K562 (cell line): ENCODE results near the gene RRP9. TPM values are rescaled to one million over a fixed set of nuclear protein-coding genes. Genes with fewer than 3 reads are reported as not detected.

Experiments used
- ATAC-seq: fragments of 200-7000 bp; cut with Tn5 transposase; 3 replicates; pipeline ENCODE4 v1.9.1; 2020; ENCODE audit warnings: moderate library complexity
- BruUV-seq: library from RNA; stranded (reverse); fragments of 400-500 nt; replicated peaks from 2 replicates; lab custom pipeline; 2021; lab: Mats Ljungman, UMichigan
- CTCF ChIA-PET: fragments of 300-600 bp; formaldehyde crosslinking; extraction: SDS; loops from one replicate; lab custom pipeline; 2021; ENCODE audit warnings: low intra/inter-chr PET ratio; lab: Yijun Ruan, JAX
- POLR2A ChIA-PET: fragments of 300-600, 350-650 bp; sonication (Branson Sonifier 250); formaldehyde crosslinking; extraction: SDS; loops from one replicate; lab custom pipeline; 2021; ENCODE audit warnings: antibody characterized with exemption, inconsistent platforms; lab: Yijun Ruan, JAX
- DNase-seq, 4 experiments: peaks; one replicate each; pipeline versions ENCODE4 v3.0.0 to v3.0.0-alpha.2; 2011 to 2018; ENCODE audit warnings: low spot score in 3 of 4, mixed read lengths in 3 of 4; ENCODE audit errors: extremely low read depth in 1 of 4
- FAIRE-seq: peaks from 2 replicates; lab custom pipeline; 2011; peaks lifted over from hg19 to GRCh38; lab: Jason Lieb, UNC
- H2AFZ ChIP-seq: 2 replicates; pipeline ENCODE4 v1.6.0; 2011; ENCODE audit warnings: low read depth, low read length, control low read depth, inconsistent platforms
- H3K27ac ChIP-seq: fragments of 200-600 bp; 3 replicates; pipeline ENCODE4 v1.8.0; 2011; ENCODE audit warnings: low read depth, mild to moderate bottlenecking, control low read depth, inconsistent platforms, low read length, moderate library complexity, mixed read lengths; ENCODE audit errors: extremely low read depth
- H3K27me3 ChIP-seq, 2 experiments: fragments of 300-600 bp in 1 of 2; 2 replicates in 1 of 2; 3 replicates in 1 of 2; pipeline versions ENCODE4 v1.6.0 to v1.8.0; 2011; ENCODE audit warnings: inconsistent platforms in 2 of 2, low read length in 2 of 2, mild to moderate bottlenecking in 1 of 2, mixed read lengths in 1 of 2, moderate library complexity in 1 of 2; ENCODE audit not compliant: control insufficient read depth in 2 of 2, insufficient read depth in 2 of 2
- H3K36me3 ChIP-seq: fragments of 300-600 bp; 3 replicates; pipeline ENCODE4 v1.8.0; 2011; ENCODE audit warnings: mild to moderate bottlenecking, low read length, inconsistent platforms; ENCODE audit not compliant: control insufficient read depth, insufficient read depth
- H3K4me1 ChIP-seq, 2 experiments: fragments of 200-600 bp in 1 of 2; replicated peaks in 1 of 2; 2 replicates in 1 of 2; 3 replicates in 1 of 2; pipeline versions ENCODE4 v1.5.1 to v1.8.0; 2011; ENCODE audit warnings: inconsistent platforms in 2 of 2, low read length in 2 of 2, mild to moderate bottlenecking in 1 of 2, mixed read lengths in 1 of 2, moderate library complexity in 1 of 2; ENCODE audit not compliant: control insufficient read depth in 2 of 2, insufficient read depth in 2 of 2
- H3K4me2 ChIP-seq: 2 replicates; pipeline ENCODE4 v1.6.1; 2011; ENCODE audit warnings: low read length, control low read depth, inconsistent platforms, mixed read lengths; ENCODE audit not compliant: insufficient read depth
- H3K4me3 ChIP-seq: fragments of 200-600 bp; sonication (generic), shearing (Covaris generic); 2 replicates; pipeline ENCODE4 v1.5.1; 2016; ENCODE audit warnings: control low read depth, inconsistent platforms
- H3K79me2 ChIP-seq: fragments of 200-600 bp; 3 replicates; pipeline ENCODE4 v1.8.0; 2011; ENCODE audit warnings: low read length, inconsistent platforms; ENCODE audit not compliant: control insufficient read depth, insufficient read depth
- H3K9ac ChIP-seq, 2 experiments: 2 replicates each; pipeline versions ENCODE4 v1.6.0 to v1.6.1; 2011; ENCODE audit warnings: low read depth in 2 of 2, low read length in 2 of 2, control low read depth in 1 of 2, inconsistent platforms in 1 of 2, mild to moderate bottlenecking in 1 of 2, mixed read lengths in 1 of 2; ENCODE audit not compliant: insufficient read depth in 1 of 2
- H3K9me1 ChIP-seq: one replicate; pipeline ENCODE4 v1.6.0; 2011; ENCODE audit warnings: inconsistent platforms, mild to moderate bottlenecking, low read length, moderate library complexity; ENCODE audit not compliant: control insufficient read depth, insufficient read depth
- H3K9me3 ChIP-seq: replicated peaks from 2 replicates; pipeline ENCODE4 v1.5.1; 2011; ENCODE audit warnings: low read depth, low read length, inconsistent platforms; ENCODE audit not compliant: control insufficient read depth, insufficient read depth
- H4K20me1 ChIP-seq: replicated peaks from 2 replicates; pipeline ENCODE4 v1.6.1; 2011; ENCODE audit warnings: low read length, inconsistent platforms, mixed read lengths; ENCODE audit not compliant: control insufficient read depth, insufficient read depth
- ARID3B ChIP-seq: fragments of 250-450 bp; sonication (Bioruptor Pico); IDR thresholded peaks from 2 replicates; pipeline ENCODE4 v1.4.0; 2020; ENCODE audit warnings: borderline replicate concordance
- C11orf30 ChIP-seq: fragments of 450-650 bp; IDR thresholded peaks from 2 replicates; pipeline ENCODE4 v1.6.1; 2016; ENCODE audit warnings: low read depth, mild to moderate bottlenecking
- CEBPG ChIP-seq, 3 experiments: fragments of 200-800 bp in 1 of 3; sonication (Bioruptor generic) in 1 of 3; sonication (generic) in 1 of 3; formaldehyde crosslinking in 1 of 3; IDR thresholded peaks in 2 of 3; conservative IDR thresholded peaks in 1 of 3; 2 replicates each; pipeline versions ENCODE4 v1.6.1 to v1.8.0; 2016 to 2022; ENCODE audit warnings: missing compliant biosample characterization in 2 of 3, missing genetic modification characterization in 2 of 3, mild to moderate bottlenecking in 1 of 3, missing genetic modification reagents in 1 of 3
- GABPA ChIP-seq: fragments of 200-800 bp; sonication (Bioruptor generic); conservative IDR thresholded peaks from 2 replicates; pipeline ENCODE4 v1.6.1; 2016; ENCODE audit warnings: low read depth, missing genetic modification characterization, missing compliant biosample characterization
- HDAC8 ChIP-seq: fragments of 450-650 bp; IDR thresholded peaks from 2 replicates; pipeline ENCODE4 v1.6.1; 2016; ENCODE audit warnings: mild to moderate bottlenecking, missing genetic modification characterization, moderate library complexity, missing compliant biosample characterization
- HDGF ChIP-seq: fragments of 450-650 bp; IDR thresholded peaks from 2 replicates; pipeline ENCODE4 v1.6.1; 2016
- HMG20A ChIP-seq: fragments of 450-650 bp; formaldehyde crosslinking; conservative IDR thresholded peaks from 2 replicates; pipeline ENCODE4 v1.4.0; 2020; ENCODE audit warnings: mild to moderate bottlenecking, mixed read lengths
- HNRNPLL ChIP-seq: fragments of 200-400 bp; formaldehyde crosslinking; IDR thresholded peaks from 2 replicates; pipeline ENCODE4 v1.6.1; 2017; ENCODE audit warnings: low read length, low read depth, mild to moderate bottlenecking; ENCODE audit not compliant: poor library complexity, severe bottlenecking
- NCOA6 ChIP-seq: fragments of 450-650 bp; IDR thresholded peaks from 2 replicates; pipeline ENCODE4 v1.6.1; 2017; ENCODE audit warnings: mild to moderate bottlenecking
- NELFE ChIP-seq: IDR thresholded peaks from 2 replicates; pipeline ENCODE4 v1.6.1; 2011; ENCODE audit warnings: mild to moderate bottlenecking; ENCODE audit not compliant: insufficient read depth, insufficient read length
- NFIC ChIP-seq: fragments of 450-650 bp; IDR thresholded peaks from 2 replicates; pipeline ENCODE4 v1.6.1; 2017; ENCODE audit warnings: mild to moderate bottlenecking, inconsistent platforms
- NFIX ChIP-seq: fragments of 250-450 bp; sonication (Bioruptor Pico); IDR thresholded peaks from 2 replicates; pipeline ENCODE4 v1.4.0; 2020; ENCODE audit warnings: low read depth, mild to moderate bottlenecking, moderate library complexity
- PHF20 ChIP-seq: fragments of 450-650 bp; IDR thresholded peaks from 2 replicates; pipeline ENCODE4 v1.6.1; 2018; ENCODE audit not compliant: partially characterized antibody
- PYGO2 ChIP-seq: fragments of 450-650 bp; IDR thresholded peaks from 2 replicates; pipeline ENCODE4 v1.6.1; 2016; ENCODE audit warnings: mild to moderate bottlenecking, missing genetic modification characterization, moderate library complexity, missing compliant biosample characterization
- SMAD3 ChIP-seq: fragments of 450-650 bp; formaldehyde crosslinking; conservative IDR thresholded peaks from 2 replicates; pipeline ENCODE4 v1.4.0; 2020; ENCODE audit warnings: mild to moderate bottlenecking
- ZBTB2 ChIP-seq: fragments of 450-650 bp; IDR thresholded peaks from 2 replicates; pipeline ENCODE4 v1.6.1; 2016; ENCODE audit warnings: antibody characterized with exemption
- ZNF316 ChIP-seq: fragments of 450-650 bp; IDR thresholded peaks from 2 replicates; pipeline ENCODE4 v1.6.1; 2016
- WGBS: fragments of 100-300 bp; shearing (Covaris generic); methylation state at CpG from one replicate; pipeline ENCODE4 v1.1.6; 2016; ENCODE audit warnings: low coverage, mixed read lengths; ENCODE audit not compliant: insufficient coverage; ENCODE audit errors: missing lambda C conversion rate; 5-methylcytosine and 5-hydroxymethylcytosine counted together
- in situ Hi-C: fragments of 300-500 bp; cut with MboI; formaldehyde crosslinking; loops from 4 replicates; pipeline ENCODE4 v1.15.0; 2018; ENCODE audit warnings: inconsistent platforms, mixed read lengths
- intact Hi-C: fragments of 100-400 bp; cut with micrococcal nuclease; formaldehyde crosslinking; loops from 2 replicates; pipeline ENCODE4 v1.14.2; 2022
- polyA plus RNA-seq, 8 experiments: library from polyadenylated mRNA; depleted of rRNA in 4 of 8; stranded (reverse) in 5 of 8; unstranded in 3 of 8; fragments of >200 nt; fragmentation: Nextera tagmentation in 2 of 8; fragmentation: Illumina TruSeq in 1 of 8; extraction: Ambion mirVana in 2 of 8; extraction: Trizol in 1 of 8; gene quantifications; 2 replicates each; pipeline versions ENCODE4 v1.2.1 to v1.2.3, GENCODE V29; 2011 to 2014; ENCODE audit warnings: inconsistent platforms in 1 of 8, missing spikeins in 1 of 8
- total RNA-seq, 7 experiments: library from RNA; depleted of rRNA in 6 of 7; stranded (reverse); fragments of >200 nt in 6 of 7; fragmentation: Illumina TruSeq in 2 of 7; extraction: Trizol in 2 of 7; gene quantifications; 2 replicates each; pipeline versions ENCODE4 v1.2.1 to v1.2.3, GENCODE V29; 2011 to 2021; ENCODE audit warnings: low replicate concordance in 1 of 7
- TF ChIP-seq, protein P1 (sequence below): sonication (generic); formaldehyde crosslinking; IDR thresholded peaks from 2 replicates; pipeline ENCODE4 v1.5.0; 2020; ENCODE audit warnings: missing genetic modification reagents
- TF ChIP-seq, protein P2 (sequence below), 2 experiments: fragments of 450-650 bp in 1 of 2; sonication (generic) in 1 of 2; formaldehyde crosslinking in 1 of 2; IDR thresholded peaks in 1 of 2; conservative IDR thresholded peaks in 1 of 2; 2 replicates each; pipeline versions ENCODE4 v1.6.1 to v1.8.1; 2016 to 2023; ENCODE audit warnings: mild to moderate bottlenecking in 2 of 2, moderate library complexity in 2 of 2, inconsistent platforms in 1 of 2, missing genetic modification reagents in 1 of 2

RRP9 gene
- total and polyA plus RNA-seq, 9 of the 15 experiments (the other 6 are each of a cell fraction or from before 2014, with no cell fraction given) = 5.2 to 67.0 (median 45.9) TPM

- no peak overlapping the region for H3K27ac ChIP-seq
- TF ChIP-seq HMG20A (CRISPR knock-in tag) (no peak), HDAC8 (no peak), ARID3B (CRISPR knock-in tag) (no peak), HNRNPLL (no peak), ZBTB2 (no peak), SMAD3 (CRISPR knock-in tag) (no peak), PYGO2 (tag) (no peak), NFIX (CRISPR knock-in tag) (no peak), CEBPG (CRISPR knock-in tag; IDR thresholded peaks at IDR 0.05) (no peak), CEBPG (tag; conservative IDR thresholded peaks at IDR 0.05 in 1 of 2, IDR thresholded peaks at IDR 0.05 in 1 of 2) (peak; percentile 64 to 73; a peak in 2 of 4 replicates), PHF20 (no peak), NFIC (no peak), ZNF316 (peak; percentile 67), C11orf30 (peak; percentile 46; the same call in 1 of the 2 replicates), GABPA (peak; percentile 44), NELFE (no peak), NCOA6 (no peak), HDGF (no peak)
- TF ChIP-seq, protein P1, sequence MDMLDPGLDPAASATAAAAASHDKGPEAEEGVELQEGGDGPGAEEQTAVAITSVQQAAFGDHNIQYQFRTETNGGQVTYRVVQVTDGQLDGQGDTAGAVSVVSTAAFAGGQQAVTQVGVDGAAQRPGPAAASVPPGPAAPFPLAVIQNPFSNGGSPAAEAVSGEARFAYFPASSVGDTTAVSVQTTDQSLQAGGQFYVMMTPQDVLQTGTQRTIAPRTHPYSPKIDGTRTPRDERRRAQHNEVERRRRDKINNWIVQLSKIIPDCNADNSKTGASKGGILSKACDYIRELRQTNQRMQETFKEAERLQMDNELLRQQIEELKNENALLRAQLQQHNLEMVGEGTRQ (CRISPR knock-in tag) = no peak
- TF ChIP-seq, protein P2, sequence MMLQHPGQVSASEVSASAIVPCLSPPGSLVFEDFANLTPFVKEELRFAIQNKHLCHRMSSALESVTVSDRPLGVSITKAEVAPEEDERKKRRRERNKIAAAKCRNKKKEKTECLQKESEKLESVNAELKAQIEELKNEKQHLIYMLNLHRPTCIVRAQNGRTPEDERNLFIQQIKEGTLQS (IDR thresholded peaks at IDR 0.05) = peak; percentile 80
- TF ChIP-seq, protein P2 (CRISPR knock-in tag; conservative IDR thresholded peaks at IDR 0.05) = no peak
Observed at GRCh38 chr3:51953445-51953844, 11.7 kb upstream of the RRP9 start.

More at GRCh38 chr3:51953445-51953844, 11.7 kb upstream of the RRP9 start:
- Histone ChIP-seq H3K9ac (no peak overlapping the region), H3K79me2 (no peaks in the 10 kb centered on the region), H3K4me3 (no peak overlapping the region), H4K20me1 (no peaks in the 10 kb centered on the region), H3K4me2 (no peak overlapping the region), H3K4me1 (peaks cover 0 to 5% of the 10 kb centered on the region in 2 experiments; a peak in 1 of 5 replicates), H3K27me3 (peaks cover 0 to 4% of the 10 kb centered on the region in 2 experiments; a peak in 2 of 5 replicates), H3K9me1 (no peaks in the 10 kb centered on the region), H3K36me3 (no peaks in the 10 kb centered on the region), H3K9me3 (no peaks in the 10 kb centered on the region), H2AFZ (no peak overlapping the region)
- intact Hi-C loops = no loop called here
- DNase-seq (no peak), ATAC-seq (no peak), FAIRE-seq (no peak)
- in situ Hi-C loops = no loop called here
- ChIA-PET CTCF (no interaction called here), POLR2A (interaction anchor here (0.6 to 1.1 kb wide), 3 partner anchors 9 to 271 kb away, joined by 3 read pairs; partner anchors contain the start of gene PARP3)
- WGBS = 0% methylated on average over 3 of the region's 3 CpGs
- no TSS peak for BruUV-seq
